C4-2B (cell line): ENCODE data around the gene GPR152.

Experiments
- CTCF ChIP-seq: fragments of 450-650 bp; conservative IDR thresholded peaks from 2 replicates; pipeline ENCODE4 v1.5.1; 2017; ENCODE audit warnings: mild to moderate bottlenecking
- ZFX ChIP-seq: fragments of 450-650 bp; IDR thresholded peaks from 2 replicates; pipeline ENCODE4 v1.6.1; 2017

GRCh38 chr11:67413266-67413849 is 39.2 kb downstream of the GPR152 start:
- TF ChIP-seq CTCF (no peak), ZFX (no peak)
